HCT116 (cell line): Measurements from ENCODE around the gene TP53TG5.

Experiments
- CTCF ChIP-seq, 3 experiments: fragments of 200-600 bp in 1 of 3; sonication (generic) in 1 of 3; IDR thresholded peaks in 2 of 3; conservative IDR thresholded peaks in 1 of 3; 2 replicates each; pipeline ENCODE4 v1.5.1; 2012 to 2017; ENCODE audit warnings: low read depth in 2 of 3, low read length in 2 of 3, antibody characterized with exemption in 1 of 3, borderline replicate concordance in 1 of 3, control low read depth in 1 of 3, mild to moderate bottlenecking in 1 of 3, mixed read lengths in 1 of 3, mixed run types in 1 of 3, moderate library complexity in 1 of 3; ENCODE audit not compliant: insufficient read depth in 1 of 3
- EGR1 ChIP-seq: IDR thresholded peaks from 2 replicates; pipeline ENCODE4 v1.6.1; 2012; ENCODE audit warnings: low read depth
- POLR2A ChIP-seq: IDR thresholded peaks from 2 replicates; pipeline ENCODE4 v1.7.0; 2011; ENCODE audit warnings: borderline replicate concordance; ENCODE audit not compliant: insufficient read depth, insufficient read length; ENCODE audit errors: extremely low read depth

GRCh38 chr20:45407067-45407745 lies 29.1 kb upstream of the TP53TG5 start:
- no peak for TF ChIP-seq EGR1
- no peak for TF ChIP-seq CTCF (IDR thresholded peaks at IDR 0.05 in 2 of 3, conservative IDR thresholded peaks at IDR 0.05 in 1 of 3; ENCODE audit: borderline replicate concordance in 1 of 3, insufficient read depth in 1 of 3, low read depth in 2 of 3, low read length in 2 of 3)
- no peak for TF ChIP-seq POLR2A
